Endometrial microvascular endothelial cells (primary cell): ENCODE measurements around the gene MATR3. TPM values are rescaled to one million over a fixed set of nuclear protein-coding genes. Genes with fewer than 3 reads are reported as not detected.
"Not testable (repeated sequence)": the region's sequence is repeated elsewhere in the genome, so short reads cannot be mapped to it uniquely, and the experiment has no call there.

Experiments
- in situ Hi-C: cut with HindIII; loops from 2 replicates; pipeline ENCODE4 v1.10.0; 2017; ENCODE audit warnings: low sequenced_read_pairs, low pct_unique_long_range_greater_than_20kb; ENCODE audit errors: inconsistent ontology term
- total RNA-seq: library from RNA; depleted of rRNA; stranded (reverse); fragments of >200 nt; gene quantifications from one replicate; pipeline ENCODE4 v1.2.3, GENCODE V29; 2015; ENCODE audit errors: inconsistent ontology term

MATR3 gene
- total RNA-seq, 1 donor from 2014 or later, result 179 TPM

DNA sequence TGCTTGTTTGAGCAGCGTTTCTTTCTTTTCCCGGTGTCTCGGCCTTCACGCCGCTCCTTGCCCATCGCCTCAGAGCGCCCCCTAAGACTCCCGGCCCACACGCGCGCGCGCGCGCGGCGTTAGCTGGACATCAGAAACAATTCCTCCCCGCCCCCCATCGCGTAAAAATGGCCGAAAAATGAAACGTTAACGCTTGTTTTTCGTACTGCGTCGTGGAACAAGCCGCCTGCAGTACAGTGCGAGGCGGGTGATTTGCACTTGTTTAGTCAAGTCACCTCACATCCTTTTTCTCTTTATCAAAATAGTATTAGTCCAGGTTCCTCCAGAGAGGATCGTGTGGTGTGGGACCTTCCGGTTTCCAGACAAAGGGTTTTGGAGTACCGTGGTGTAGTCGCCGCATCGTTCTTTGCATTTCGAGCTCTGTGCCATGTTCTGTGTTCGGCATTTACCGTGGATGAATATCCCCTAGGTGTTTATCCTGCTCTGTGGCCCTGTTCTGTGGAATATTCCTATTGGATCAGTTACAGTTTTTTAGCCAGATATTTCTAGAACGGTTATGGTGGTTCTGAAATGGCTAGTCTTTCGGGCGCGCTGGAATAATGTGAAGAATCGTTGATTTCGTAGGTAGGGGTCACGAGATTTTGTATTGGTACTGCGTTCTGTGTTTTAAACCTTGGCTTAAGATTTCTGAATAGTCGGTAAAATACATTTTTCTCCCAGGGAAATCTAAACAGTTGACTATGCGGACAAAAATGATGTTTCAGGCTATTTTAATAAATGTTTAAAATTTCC lies 1.0 kb downstream of the MATR3 start:
- in situ Hi-C loops, result no loop called here

DNA sequence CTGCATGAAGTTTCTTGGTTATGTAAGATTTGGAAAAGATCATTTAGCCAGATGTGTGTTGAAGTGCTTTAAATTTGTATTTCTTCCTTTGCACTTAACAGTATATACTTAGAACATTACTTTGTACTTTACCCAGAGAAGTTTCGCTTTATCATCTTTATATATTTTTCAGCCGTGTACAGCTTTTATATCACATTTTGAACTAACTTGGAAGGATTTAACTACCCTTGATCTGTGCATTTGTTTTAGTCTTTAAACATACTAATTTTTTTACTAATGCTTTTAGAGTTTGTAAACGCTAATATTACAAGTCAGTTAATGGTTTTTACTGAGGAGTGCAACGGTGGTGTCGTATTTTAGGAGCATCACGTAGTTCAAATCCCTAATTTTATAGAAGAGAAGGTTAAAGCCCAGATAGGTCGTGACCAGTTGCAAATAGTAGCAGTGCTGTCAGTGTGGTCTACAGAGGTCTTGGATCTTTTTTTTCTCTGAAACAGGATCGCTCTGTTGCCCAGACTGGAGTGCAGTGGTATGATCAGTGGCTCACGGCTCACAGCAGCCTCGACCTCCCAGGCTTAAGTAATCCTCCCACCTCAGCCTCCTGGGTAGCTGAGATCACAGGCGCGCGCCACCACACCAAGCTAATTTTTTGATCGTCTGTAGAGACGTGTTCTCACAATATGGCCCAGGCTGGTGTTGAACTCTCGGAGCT lies 2.0 kb downstream of the MATR3 start:
- in situ Hi-C loops, result no loop called here

DNA sequence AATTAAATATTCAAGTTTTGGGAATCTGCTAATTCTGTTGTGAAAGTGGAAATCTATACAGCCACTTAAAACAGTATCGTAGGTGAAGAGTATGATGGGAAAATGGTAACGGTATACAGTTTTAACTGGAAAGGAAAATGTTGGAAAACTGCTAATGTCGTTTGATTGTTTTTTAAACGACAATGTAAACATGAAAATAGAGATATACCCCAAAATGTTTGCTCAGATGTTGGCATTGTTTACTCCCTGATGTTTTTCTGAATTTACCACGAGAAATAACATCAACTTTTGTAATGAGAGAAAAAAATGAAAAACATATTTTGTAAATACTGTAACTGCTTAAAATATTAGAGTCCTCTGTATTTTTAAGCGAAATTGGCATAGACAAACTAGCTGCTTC lies 2.7 kb downstream of the MATR3 start:
- in situ Hi-C loops, result no loop called here

DNA sequence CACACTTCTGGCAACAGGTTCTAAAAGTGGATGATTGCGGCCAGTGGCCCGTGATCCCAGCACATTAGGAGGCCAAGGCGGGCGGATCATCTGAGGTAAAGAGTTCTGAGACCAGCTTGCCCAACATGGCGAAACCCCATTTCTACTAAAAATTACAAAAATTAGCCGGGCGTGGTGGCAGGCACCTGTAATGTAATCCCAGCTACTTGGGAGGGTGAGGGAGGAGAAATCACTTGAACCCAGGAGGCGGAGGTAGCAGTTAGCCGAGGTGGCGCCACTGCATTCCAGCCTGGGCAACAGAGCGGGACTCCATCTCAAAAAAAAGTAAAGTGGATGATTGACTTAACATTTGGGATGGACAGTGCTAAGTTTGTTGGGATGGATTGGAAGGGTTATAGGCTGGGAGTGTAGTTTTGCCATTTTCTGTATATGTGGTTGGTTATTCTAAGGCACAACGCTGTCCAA lies 3.4 kb downstream of the MATR3 start:
- in situ Hi-C loops, result no loop called here

DNA sequence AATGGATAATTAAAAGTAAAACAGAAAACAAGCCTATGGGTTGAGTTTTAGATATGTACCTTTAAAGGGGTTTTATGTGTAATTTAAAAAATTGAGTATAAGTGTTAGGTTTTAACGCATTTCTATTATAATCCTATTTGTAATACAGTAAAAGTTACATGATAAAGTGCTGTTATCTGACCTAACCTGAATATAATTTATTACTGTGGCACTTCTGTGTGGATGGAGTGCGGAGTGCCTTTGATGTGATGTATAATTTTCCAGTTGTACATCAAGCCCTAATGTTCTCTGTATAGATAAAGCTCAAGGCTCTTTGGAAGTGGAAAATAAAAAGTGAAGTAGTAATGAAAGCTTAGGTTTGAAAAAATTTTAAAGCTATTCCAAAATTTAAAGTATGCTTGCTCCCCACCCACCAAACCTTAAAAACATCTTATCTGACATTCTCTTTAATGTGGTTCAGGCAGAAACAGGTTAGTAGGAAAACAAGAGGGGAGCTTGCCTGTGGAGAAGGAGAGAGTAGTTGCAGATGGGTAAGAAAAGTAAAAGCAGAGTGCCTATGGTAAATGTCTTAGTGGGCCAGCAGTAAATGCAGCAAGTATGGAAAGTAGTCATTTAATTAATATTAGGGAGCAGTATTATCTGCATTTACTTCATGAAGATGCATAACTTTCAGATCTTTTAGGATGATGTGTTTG lies 4.0 kb downstream of the MATR3 start:
- in situ Hi-C loops, result no loop called here

DNA sequence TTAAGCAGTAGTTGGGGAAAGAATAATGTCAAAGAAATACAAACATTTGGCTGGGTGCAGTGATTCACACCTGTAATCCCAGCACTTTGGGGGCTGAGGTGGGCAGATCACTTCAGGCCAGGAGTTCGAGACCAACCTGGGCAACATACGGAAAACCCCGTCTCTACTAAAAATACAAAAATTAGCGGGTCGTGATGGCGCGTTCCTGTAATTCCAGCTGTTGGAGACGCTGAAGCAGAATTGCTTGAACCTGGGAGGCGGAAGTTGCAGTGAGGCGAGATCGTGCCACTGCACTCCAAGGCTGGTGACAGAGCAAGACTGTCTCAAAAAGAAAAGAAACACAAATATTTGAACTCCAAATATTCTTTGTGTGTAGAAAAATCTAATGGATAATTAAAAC lies 4.7 kb downstream of the MATR3 start:
- in situ Hi-C loops, result no loop called here

DNA sequence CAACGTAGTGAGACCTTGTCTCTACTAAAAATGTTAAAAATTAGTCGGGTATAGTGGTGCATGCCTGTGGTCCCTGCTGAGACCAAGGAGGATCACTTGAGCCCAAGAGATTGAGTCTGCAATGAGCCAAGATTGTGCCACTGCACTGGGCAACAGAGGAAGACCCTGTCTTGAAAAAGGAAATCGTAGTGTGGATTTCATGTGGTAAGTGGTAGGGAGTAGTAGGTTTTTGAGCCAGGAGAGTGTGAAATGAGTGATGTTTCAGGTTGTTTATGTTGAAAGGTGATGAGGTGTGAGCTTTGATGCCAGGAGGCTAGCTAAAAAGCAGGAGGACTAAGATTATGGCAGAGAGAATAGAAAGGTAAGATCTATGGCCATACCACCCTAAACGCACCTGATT lies 5.9 kb downstream of the MATR3 start:
- in situ Hi-C loops, result no loop called here

DNA sequence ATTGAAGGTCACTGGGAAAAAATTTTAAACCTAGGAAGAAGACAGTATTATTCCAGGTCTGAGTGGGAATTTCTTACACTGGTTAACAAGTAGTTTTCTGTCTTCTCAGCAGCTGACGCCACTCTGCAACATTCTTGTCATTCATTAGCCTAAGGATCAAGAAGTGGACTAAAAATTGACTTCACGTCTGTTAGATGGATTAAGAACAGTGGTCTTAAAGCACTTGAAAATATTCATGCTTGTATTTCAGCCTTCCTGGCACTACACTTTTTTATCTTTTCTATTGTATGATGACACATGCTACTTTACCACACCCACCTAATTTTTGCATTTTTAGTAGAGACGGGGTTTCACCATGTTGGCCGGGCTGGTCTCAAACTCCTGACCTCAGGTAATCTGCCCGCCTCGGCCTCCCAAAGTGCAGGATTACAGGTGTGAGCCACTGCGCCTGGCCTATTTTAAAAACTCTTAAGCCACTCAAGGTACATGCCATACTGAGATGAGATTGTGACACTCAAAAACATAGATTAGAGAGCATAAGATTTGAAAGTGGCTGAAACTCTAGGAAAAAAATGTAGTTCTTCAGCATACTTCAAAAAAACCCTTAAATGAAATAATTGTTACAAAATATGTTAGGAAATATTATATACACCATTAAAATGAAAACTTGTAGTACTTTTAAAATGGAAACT lies 8.4 kb downstream of the MATR3 start:
- in situ Hi-C loops, result no loop called here

DNA sequence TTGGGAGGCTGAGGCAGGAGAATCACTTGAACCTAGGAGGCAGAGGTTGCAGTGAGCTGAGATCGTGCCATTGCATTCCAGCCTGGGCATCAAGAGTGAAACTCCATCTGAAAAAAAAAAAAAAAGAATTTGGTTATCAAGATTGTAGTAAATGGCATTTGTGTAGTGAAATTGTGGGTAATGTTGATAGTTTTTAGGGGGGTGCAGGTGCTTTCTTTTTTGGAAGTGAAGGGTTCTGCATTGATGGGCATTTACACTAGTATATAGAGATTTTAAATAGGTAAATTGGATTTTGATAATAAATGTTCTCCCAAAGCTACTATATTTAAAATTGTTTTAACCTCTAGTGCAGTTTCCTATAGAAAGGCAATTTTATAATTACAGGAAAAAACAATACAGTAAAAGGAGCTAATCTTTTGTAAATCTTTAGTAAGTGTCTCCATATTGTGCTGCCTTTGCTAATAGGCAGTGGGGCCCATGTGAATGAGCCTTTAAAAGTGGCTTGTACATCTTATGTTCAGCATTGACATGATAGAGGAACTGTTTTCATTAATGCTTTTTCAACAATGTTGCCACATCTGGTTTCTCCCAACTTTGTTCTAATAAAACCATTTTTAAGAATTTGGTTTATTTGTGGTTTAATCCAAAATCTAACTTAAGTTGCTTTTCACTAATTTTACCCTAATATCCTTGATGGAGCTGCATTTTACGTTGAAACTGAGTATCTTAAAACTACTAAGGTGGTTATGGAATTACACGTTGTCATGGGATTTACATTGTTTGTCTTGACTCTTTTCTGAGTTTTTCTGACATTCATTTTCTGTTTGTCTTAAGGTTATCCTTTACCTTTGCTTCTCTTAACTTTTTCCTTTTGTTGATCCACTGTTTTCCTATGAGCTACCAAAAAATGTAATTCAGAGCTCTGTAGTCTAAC lies 11.1 kb downstream of the MATR3 start:
- in situ Hi-C loops, result no loop called here

DNA sequence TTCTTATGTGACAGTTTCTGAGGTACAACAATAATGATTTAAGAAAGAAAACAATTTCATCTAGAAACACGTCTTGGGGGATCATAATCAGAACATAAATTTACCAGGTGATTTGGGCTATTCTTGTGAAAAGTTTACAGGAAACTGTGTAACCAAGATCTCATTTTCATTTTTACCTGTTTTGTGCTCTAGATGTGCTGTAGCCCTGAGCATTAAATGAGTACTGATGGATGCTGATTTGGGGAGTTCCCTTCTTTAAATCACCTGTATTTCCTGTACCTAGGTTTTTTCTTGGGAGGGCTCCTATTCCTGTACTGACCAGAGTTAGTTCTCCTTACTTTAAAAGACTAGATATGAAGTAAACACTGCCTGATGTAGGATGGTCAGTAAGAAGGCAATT lies 12.7 kb downstream of the MATR3 start:
- in situ Hi-C loops, result no loop called here

DNA sequence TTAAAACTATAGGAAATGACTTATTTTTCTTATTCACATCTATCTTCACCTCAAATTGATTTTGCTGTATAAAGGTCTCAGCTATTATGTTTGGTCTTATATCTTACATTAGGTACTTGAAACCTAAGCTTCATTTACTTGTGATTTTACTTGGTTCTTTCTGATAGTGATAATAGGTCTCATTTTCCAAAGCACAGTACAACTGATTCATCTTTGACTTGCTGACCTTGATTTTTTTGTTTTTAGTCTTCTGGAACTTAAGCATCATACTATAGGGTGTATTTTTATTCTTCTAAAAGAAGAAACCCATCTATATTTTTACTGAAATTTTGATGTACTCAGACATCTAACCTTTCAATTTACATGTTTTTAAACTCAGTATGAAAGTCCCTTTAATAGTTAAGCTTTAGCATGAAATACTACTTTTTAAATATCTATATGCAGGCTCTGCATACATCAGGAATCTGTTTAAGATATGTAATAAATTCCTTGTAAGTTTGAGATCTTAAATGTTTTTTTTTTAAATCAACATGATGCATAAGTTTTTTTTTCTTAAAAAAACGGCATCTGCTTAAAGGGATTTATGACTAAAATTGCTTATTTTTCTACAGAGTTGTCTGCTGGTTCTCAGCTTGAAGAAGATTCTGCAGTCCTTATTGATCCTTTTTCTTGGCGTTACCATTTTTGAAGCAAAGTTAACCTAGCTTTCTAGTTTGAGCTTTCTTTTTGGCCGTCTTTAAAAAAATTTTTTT lies 13.3 kb downstream of the MATR3 start:
- in situ Hi-C loops, result no loop called here

DNA sequence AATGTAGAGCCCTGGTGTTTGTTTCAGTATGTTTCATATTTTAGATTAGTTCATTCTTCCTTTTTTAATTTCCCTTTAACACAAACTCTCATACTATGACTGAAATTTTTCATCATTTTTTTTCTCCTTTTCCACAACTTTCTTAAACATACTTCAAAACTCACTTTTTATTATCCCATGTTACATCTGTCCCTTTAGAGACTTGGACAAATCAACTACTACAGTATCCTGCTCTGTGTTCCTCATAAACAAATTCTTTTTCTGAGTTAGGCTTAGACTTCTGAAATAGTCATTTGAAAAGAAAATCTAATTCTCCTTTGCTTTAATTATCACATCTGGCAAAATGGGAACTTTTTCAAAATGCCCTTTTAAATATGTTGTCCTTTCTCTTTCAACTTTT lies 15.3 kb downstream of the MATR3 start:
- in situ Hi-C loops, result no loop called here

DNA sequence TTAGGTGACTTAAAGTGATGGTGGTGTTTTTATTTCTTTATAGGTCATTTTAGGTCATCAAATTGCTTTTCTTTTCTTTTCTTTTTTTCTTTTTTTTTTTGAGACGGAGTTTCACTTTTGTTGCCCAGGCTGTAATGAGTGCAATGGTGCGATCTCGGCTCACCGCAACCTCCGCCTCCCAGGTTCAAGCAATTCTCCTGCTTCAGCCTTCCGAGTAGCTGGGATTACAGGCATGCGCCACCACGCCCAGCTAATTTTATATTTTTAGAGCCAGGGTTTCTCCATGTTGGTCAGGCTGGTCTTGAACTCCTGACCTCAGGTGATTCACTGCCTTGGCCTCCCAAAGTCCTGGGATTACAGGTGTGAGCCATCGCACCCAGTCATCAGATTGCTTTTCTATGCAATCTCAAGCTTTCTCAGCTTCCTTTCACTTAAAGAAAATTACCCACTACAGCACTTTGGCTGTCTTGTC lies 17.2 kb downstream of the MATR3 start:
- in situ Hi-C loops, result not testable (repeated sequence)

DNA sequence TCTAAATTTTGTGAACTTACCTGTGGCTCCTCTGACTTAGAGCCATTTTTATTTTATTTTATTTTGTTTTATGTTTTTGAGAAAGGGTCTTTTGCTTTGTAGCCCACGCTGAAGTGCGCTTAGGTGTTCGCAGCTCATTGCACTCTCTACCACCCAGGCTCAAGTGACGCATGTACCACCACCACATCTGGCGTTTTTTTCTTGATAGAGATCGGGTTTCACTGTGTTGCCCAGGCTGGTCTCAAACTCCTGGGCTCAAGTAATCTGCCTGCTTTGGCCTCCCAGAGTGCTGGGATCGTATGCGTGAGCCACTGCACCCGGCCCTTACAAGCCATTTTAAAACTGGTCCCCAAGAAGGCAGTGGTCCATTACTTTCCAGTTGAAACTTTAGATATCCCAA lies 18.5 kb downstream of the MATR3 start:
- in situ Hi-C loops, result no loop called here

DNA sequence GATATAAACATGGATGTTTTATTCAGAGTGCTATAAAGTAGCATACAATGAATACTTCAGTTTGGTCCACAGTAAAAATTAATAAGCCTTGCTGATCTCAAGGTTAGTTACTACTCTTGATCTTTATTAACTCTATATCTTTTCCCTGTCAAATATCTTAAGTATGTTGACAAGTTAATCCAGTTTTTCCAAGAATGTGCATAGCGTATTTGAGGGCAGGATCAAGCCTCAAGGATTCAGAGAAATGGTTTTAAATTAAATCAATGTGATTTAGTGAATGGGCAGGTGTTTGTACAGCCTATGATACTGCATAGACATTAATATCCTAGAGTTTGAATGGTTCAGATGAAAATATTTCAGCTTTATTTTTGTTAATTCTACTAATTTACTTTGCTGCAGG lies 20.7 kb downstream of the MATR3 start:
- in situ Hi-C loops, result no loop called here

DNA sequence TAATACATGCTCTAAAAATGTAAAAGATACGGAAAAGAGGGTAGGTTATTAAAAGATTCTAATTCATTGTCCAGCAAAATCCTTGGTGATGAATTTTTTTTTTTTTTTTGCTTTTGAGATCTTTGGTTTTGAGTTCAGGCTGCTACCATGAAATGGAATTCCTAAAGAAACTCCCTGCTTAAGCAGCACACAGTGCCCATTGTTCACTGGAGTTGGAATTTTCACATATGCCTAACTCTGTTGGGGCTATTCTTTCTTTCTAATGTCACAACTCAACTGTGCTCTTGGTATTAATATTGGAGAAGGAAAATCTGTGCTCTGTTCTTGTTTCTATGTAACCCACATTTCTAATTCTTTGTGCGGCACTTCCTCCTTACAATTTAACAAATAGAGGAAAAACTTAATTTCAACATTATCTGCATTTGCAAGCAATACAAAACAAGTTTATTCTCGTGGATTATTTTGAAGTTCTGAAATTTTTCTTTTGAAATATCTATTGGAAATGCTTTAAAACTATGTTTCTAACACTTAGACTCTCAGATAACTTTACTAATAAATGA lies 21.6 kb downstream of the MATR3 start:
- in situ Hi-C loops, result no loop called here

DNA sequence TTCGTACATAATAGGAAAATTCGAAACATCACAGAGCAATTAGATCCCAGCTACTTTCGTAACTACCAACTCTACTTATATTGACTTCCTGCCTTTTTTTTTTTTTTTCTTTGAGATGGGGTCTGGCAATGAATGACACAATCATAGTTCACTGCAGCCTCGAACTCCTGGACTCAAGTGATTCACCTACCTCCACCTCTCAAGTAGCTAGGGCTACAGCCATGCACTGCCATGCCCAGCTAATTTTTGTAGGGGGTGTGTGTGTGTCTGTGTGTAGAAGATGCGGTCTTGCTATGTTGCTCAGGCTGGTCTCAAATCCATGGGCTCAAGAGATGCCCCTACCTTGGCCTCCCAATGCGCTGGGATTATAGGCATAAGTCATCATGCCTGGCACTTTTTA lies 42.3 kb downstream of the MATR3 start:
- in situ Hi-C loops, result no loop called here
